ENCODE results near the gene GUCD1.

GRCh38 chr22:24555165-24556039, 464 bp upstream of the GUCD1 start, which contains the start of gene SNRPD3:
- TF ChIP-seq ZNF274 (IDR thresholded peaks at IDR 0.05; ENCODE audit: low read depth, low read length) (no peak), SUZ12 (IDR thresholded peaks at IDR 0.05; ENCODE audit: extremely low read depth, insufficient read depth, insufficient read length) (no peak)
